GM18861 (cell line): Measurements from ENCODE around the gene TMEM132C.

Experiments used
- ATAC-seq: cut with Tn5 transposase; IDR thresholded peaks from one replicate; pipeline ENCODE4 v1.9.1; 2021; ENCODE audit not compliant: unreplicated experiment

Gene TMEM132C

GRCh38 chr12:128548949-128549348 lies 282.0 kb downstream of the TMEM132C start:
- ATAC-seq, result no peak

- ATAC-seq, result no peak
Observed at GRCh38 chr12:128549601-128550218, 282.7 kb downstream of the TMEM132C start.

GRCh38 chr12:128551266-128551665 lies 284.3 kb downstream of the TMEM132C start:
- no peak for ATAC-seq

- no peak for ATAC-seq
Observed at GRCh38 chr12:128554546-128555304, 287.8 kb downstream of the TMEM132C start.

DNA sequence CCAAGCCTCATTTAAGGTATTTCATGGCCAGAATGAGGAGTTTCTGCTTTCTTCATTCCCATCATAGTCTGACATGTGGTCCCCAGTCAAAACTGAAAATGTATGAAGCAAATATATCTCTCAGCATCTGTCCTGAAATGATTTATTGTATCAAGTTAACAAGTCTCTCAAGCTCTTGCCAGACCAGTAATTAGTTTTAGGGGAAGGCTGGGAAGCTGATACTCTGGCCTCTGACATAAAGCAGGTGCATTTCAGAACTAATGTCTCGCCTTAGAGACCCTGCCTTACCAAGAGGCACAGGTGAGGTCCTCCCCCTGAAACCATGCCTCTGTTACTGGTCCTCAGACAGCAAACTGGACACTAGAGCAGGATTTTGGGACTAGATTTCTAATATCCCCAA lies 290.3 kb downstream of the TMEM132C start:
- ATAC-seq, result no peak

DNA sequence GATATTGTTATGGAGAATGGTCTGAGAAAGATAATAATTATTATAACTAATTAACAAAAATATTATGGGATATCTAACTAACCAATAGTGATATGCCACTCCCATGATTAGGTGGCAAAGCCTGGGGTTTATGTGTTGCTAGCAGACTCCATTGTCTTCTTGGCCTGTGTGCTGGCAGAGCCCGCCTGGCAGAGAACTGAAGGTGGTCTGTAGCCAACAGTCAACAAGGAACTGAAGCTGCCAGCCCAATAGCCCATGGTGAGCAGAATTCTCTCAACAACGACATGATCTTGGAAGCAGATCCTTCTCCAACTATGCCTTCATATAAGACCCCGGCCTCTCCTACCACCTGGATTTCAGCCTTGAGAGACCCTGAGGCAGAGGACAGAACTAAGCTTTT lies 298.0 kb downstream of the TMEM132C start:
- ATAC-seq, result no peak

DNA sequence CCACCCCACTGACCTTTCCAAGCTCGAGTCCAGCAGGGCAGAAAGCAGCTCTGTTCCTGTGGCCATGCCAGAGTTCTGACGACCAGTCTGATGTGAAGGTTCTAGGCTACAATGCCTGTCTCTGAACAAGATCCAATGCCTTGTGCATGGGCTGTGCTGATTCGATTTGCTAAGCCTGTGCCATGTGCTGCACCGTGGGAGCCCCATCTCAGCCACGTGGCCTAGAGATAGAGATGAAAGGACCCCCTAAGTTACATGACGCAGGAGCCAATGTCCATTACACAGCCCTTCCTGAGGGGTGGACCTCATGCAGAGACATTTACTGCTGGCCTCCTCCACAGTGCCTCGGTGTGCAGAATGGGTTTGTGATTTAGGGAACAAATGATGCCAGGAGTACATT lies 300.8 kb downstream of the TMEM132C start:
- no peak for ATAC-seq

GRCh38 chr12:128570191-128571065 lies 303.5 kb downstream of the TMEM132C start:
- no peak for ATAC-seq

- ATAC-seq, result no peak
Observed at GRCh38 chr12:128571906-128572810, 305.2 kb downstream of the TMEM132C start.

- ATAC-seq, result no peak
Observed at GRCh38 chr12:128573907-128574306, 306.9 kb downstream of the TMEM132C start.

- no peak for ATAC-seq
Observed at GRCh38 chr12:128578045-128578444, 311.1 kb downstream of the TMEM132C start.

DNA sequence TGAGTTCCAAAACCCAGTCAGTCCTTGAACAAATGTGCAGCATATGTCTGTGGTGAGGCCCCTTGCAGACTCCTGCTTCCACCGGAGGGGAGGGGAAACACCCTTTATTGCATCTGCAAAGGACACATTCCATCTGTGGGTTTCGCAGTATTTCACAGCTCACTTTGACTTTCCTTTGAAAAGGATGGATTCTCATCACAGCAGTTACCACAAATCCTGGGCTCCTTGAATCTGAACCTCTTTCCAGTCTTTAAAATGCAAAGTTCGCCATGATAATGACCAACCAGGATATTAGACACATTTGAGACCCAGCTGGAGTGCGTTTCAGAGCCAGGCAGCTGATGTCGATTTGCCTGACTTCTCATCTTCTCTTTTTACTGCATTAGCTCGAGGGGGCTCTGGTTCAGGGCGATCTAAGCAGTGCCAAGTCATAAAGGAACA lies 314.4 kb downstream of the TMEM132C start:
- ATAC-seq, result no peak

DNA sequence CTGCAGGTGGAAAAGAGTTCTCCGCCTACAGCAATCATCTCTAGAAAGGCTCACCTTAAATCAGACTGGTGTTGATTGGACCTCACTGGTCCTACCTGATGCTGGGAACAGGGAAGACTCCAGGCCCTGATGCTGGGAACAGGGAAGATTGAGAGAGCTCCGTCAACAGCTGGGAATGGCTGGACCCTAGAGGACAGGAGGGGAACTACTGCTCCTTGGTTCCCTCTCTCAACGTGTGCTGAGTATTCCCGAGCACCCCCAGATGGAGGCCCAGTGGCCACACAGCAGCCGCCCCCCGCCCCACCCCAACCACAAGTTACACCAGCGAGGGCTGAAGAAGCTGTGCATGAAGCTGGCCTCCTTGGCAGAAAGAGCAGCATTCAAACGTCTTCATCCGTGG lies 316.5 kb downstream of the TMEM132C start:
- ATAC-seq, result no peak

- ATAC-seq, result no peak
Observed at GRCh38 chr12:128586451-128587029, 319.6 kb downstream of the TMEM132C start.

DNA sequence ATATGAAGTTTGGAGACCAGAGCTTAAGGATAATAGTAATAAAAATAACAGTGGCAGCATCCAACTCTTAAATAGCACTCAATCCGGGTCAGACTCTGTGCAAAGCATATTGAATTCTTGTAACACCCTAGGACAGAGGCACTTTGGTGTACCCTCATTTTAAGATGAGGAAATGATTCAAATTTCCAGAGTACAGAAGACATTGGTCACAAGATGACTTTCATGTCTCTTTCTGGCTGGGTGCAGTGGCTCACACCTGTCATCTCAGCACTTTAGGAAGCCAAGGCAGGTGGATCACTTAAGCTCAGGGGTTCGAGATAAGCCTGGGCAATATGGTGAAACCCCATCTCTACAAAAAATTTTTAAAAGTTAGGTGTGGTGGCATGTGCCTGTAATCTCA lies 320.9 kb downstream of the TMEM132C start:
- ATAC-seq, result no peak

DNA sequence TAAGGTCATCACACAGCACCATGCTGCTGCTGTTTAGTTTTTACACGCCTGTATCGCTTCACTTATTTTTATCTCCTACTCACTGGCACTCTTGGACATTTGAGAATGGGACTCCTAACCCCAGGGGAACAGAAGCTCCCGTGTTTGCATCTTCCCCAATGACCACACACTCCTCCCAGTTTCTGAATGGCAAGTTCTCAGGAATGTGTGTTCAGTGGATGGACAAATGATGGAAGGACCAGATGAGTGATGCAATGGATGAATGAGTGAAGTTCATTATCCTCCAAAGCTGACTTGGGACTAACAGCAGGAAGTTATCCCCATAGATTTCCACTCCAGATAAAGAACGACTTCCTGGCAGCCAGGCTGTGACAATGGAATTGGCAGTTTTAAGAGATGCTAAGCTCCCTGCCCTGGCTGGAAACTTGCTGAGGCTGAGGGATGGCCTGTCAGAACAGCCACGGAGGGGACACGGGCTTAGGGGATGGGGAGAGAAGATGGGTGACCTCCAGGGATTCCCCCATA lies 325.3 kb downstream of the TMEM132C start:
- ATAC-seq, result no peak

DNA sequence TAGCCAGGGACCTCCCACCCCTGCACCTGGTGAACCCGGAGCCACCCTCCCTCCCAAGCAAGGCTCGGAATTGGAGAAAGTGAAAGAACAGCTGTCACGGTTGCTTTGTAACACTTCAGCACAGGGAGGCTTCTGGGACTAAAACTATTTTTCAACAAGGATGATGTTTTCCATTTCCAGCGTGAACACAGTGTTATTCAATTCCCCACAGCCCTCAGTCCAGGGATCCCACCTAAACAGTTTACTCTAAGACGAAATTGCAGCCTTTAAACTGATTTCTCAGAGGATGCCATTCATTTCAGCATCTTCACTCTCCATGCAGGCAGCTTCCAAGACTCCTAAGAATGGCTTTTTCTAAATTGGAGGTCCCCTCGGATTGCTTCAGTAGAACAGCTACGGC lies 327.6 kb downstream of the TMEM132C start:
- no peak for ATAC-seq

- no peak for ATAC-seq
Observed at GRCh38 chr12:128595609-128596008, 328.6 kb downstream of the TMEM132C start.

GRCh38 chr12:128600886-128601285 lies 333.9 kb downstream of the TMEM132C start:
- no peak for ATAC-seq

DNA sequence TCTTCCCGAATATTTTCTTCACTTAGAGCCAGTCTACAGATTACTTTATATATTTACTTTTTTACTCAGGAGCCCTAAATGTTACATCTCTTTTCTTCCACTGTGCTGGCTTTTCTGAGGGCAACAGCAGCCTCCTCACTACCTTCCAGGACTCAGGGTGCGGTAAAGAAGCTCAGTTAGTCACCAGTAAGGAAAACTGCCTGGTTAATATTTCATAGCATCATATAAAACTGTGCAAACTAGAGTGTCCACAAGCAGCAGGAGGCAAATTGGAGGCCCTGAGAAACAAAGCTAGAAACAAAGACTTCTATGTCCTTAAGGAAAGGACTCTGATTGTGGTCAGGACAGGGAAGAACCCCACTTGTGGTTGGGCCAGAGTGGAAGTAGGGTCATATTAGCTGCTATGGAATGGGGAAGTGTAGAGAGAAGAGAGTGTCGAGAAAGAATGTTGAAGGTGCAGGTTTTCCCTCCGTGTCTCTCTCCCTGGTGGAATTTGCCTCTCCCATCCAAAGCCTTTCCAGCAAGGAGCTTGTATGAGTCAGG lies 336.7 kb downstream of the TMEM132C start:
- ATAC-seq, result no peak
